ENCODE results near the gene ACVR1B.

DNA sequence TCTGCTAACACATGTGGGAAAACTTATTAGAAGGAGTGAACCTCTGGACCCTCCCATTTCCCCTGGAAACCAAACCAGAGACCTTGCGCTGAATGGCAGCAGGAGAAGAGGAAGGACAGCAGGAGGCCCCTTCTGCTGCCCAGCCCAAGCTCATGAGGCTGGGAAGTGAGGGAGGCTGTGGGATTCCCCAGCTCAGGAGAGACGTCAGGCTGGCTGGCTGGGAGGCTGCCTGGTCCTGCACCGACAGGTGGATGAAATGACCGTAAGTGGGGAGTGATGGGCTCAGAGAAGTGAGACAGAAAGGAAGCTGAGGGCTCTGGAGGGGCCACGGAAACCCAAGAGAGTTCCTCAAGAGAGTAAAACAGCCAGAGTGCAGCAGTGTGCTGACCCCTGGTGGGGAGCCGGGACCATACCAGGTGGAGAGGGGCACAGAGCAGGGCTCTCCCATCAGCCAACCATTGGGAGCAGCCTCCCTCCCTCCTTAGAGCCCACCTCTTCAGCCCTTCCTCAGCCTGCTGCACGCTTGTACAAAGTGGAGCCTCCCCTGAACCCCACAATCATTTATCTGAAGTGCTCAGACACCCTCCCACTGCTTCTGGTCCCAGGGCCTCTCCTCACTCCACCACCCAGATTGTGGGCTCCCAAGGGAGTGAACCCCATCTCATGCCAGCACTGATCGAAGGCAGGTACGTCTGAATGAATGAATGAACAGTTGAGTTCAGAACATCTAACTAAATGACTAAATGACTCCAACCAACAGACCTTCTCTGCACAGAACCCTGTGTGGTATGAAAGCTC is 69.2 kb downstream of the ACVR1B start:
- TF ChIP-seq, protein P1, sequence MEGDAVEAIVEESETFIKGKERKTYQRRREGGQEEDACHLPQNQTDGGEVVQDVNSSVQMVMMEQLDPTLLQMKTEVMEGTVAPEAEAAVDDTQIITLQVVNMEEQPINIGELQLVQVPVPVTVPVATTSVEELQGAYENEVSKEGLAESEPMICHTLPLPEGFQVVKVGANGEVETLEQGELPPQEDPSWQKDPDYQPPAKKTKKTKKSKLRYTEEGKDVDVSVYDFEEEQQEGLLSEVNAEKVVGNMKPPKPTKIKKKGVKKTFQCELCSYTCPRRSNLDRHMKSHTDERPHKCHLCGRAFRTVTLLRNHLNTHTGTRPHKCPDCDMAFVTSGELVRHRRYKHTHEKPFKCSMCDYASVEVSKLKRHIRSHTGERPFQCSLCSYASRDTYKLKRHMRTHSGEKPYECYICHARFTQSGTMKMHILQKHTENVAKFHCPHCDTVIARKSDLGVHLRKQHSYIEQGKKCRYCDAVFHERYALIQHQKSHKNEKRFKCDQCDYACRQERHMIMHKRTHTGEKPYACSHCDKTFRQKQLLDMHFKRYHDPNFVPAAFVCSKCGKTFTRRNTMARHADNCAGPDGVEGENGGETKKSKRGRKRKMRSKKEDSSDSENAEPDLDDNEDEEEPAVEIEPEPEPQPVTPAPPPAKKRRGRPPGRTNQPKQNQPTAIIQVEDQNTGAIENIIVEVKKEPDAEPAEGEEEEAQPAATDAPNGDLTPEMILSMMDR (conservative IDR thresholded peaks at IDR 0.05), result peak; percentile 66
- no peak for TF ChIP-seq EZH2 (IDR thresholded peaks at IDR 0.05; ENCODE audit: low read depth)

Measured in PC-9 (cell line).